Activated T-cell treated with anti-CD3 and anti-CD28 coated beads for 48 hours (primary cell): ENCODE results near the gene FAM3D.
A peak's percentile ranks its signal among the peaks of the same experiment; 100 is the strongest.

Experiments used
- DNase-seq: peaks from one replicate; pipeline ENCODE4 v3.0.0-alpha.2; 2020; ENCODE audit warnings: low read depth

Gene FAM3D

DNA sequence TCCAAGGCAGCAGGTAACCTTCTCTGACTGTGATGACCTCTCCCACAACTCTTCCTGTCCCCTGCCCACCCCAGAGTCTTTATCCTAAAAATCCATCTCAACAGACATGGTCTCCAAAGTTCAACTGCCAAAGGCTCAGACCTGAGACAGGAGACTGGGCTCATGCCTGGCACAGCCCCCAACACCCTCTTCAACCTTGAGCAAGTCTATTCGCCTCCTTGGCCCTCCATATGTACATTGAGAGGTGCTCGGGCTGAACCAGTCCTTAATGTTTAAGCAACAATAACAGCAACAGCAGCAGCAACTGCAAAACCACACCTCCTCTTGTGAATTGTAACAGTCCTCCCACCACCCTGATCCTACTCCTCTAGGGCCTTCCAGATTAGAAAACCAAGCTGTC is 9.9 kb downstream of the FAM3D start:
- no peak for DNase-seq

DNA sequence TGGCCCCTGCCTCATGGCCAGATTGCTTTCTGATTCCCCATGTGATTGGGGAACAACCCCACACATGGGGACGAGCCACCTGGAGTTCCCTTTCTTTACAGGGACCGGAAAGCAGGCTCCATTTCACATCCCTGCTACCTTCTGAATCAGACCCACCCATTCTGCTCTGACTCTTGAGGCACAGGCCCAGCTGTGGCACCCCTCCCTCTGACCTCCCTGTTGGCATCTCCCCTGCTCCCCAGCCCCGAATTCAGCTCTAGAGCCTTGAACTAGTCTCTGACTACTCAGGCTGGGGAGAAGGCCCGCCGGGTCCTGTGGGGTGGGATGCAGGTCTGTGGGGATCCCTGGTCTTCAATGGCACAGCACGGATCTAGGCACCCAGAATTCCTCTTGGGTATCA is 12.1 kb downstream of the FAM3D start:
- no peak for DNase-seq

DNA sequence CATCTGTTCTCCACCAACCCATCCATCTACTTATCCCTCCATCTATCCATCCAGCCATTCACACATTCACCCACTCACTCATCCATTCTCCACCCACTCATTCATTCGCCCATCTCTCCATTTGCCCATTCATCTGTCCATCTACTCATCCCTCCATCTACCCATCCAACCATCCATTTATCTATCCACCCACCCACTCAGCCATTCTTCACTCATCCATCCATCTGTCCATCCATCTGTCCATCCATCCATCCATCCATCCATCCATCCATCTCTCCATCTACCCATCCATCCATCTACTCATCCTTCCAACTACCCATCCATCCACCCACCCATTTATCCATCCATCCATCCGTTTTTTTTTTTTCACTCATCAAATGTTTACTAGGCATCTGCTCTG is 13.9 kb downstream of the FAM3D start:
- DNase-seq = no peak

DNA sequence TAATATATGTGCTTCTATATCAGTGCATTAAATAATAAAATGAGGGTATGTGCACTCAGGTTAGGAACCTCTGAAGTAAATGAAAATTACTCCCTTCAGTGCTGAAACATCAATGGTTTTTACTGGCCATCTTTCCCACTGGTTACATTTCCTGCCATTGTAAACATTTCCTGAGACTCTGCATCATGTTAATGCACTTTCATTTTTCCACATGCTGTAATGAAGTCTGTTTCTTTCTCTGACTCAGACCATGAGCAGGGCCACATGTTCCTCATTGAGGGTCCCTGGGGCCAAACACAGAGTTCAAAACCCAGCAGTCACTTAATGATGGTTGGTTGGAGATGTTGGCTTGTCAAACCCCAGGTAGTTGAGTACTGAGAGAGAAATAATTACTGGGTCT is 15.3 kb downstream of the FAM3D start:
- DNase-seq = no peak

DNA sequence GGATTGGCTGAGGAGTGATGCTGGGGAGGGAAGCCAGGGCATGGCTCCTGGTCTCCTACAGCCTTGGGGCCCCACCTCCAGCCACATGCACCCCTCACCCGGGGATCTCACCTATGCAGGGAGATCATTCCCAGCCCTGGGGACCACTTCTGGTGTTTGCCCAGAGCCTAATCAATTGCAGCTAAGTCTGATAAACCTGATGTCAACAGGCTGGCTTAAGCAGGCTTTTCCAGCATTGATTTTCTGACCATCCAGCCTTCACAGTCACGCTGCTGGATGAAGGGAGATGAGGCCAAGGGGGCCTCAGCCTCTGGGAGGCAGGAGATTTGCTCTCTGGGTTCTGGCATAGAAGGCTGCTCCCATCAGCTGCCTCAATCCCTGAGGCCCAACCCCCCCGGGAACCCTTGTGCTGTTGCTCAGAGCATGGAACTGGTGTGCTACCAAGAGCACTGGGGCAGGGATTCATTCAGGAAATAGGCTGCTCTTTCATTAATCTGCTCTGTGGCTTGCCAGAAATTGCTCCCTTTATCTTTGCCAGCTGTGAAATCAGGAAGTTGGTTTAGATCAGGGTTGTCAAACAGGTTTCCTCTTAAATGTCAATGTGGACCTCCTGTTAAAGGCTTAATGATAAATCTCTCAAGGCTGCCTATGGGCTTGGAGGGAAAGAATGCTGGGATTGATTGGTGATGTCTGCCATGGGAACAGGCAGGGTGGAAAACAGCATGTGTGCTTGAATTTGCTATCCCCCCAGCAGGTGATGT is 19.0 kb downstream of the FAM3D start:
- no peak for DNase-seq

DNA sequence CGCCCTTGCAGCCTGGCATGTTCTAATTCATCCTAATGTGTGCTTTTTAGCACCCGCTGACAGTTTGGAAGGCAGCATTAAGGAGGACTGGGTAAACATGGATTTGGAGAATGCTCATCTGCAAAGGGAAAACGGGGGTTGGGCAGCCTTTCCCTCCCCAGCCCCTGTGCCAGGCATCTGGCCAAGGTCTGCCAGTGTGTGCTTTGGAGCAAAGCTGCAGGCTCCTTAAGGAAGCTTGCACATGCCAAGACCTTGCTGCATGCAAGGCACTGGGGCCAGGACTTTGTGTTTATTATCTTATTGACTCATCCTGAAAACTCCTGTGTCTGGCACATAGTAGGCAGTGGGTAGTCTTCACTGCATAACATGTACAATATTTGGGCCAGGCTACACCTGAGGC is 20.1 kb downstream of the FAM3D start:
- no peak for DNase-seq

DNA sequence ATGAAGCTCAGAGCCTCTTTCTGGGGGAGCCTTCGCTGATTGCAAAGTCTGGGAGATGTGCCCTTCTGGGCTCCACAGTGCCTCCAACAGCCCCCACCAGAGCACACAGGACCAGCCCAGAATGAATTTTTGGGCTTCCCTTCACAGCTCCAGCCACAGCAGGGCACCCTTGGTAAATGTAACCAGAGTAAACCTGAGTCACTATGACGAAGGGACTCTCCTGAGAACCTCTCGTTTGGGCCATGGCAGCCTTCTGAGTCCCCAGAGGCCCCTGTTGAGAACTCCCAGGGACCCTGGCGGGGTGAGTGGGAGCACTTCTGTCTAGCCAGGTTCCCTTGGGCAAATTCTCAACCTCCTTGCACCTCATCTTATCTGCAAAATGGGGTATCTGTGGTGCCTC is 20.8 kb downstream of the FAM3D start:
- no peak for DNase-seq

DNA sequence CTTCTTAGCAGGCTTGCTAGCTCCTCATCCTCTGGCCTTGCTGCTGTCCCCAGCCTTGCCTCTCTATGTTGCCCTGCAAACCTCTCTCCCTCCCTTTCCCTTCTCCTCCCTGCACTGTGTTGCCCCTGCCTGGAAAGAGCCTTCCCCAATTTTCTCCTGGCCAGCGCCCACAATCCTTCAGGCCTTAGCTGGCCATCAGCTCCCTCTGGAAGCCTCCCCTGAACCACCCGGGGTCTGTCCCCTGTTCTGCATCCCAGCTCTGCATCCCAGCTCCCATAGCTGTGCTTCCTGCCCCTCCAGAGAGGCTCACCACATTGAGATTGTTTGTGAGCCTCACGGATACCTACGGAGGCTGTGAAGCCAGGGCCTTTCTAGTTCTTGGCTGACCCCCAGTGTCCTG is 23.7 kb downstream of the FAM3D start:
- no peak for DNase-seq

DNA sequence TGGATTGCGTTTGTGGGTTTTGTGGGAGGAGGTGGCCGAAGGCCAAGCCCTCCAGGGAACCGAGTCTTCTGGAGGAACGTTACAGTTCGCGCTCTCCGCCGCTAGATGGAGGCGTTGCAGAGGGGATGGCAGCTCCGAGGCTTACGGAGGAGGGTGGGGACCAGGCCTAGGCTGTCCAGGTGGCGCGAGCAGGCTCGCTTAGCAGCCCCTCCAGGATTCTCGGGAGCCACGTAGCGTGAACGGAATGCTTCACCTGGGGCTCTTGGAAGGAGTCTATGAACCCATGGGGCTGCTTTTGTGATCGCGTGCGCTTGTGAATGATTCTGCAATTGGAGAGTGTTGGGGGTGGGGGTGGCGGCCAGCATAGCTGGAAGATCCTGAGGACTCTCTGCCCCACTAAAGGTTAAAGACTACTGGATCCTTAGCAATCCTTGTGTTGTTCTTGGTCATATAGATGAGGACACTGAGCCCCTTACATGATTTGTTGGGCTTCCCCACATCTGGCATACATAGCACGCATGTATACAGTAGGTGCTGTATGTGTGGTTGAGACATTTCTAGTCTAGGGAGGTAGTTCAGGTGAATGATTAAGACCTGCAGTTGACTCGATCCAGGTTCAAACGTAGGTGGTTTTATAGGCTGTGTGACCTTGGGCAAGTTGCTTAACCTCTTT is 25.7 kb downstream of the FAM3D start:
- peak; percentile 48 for DNase-seq

DNA sequence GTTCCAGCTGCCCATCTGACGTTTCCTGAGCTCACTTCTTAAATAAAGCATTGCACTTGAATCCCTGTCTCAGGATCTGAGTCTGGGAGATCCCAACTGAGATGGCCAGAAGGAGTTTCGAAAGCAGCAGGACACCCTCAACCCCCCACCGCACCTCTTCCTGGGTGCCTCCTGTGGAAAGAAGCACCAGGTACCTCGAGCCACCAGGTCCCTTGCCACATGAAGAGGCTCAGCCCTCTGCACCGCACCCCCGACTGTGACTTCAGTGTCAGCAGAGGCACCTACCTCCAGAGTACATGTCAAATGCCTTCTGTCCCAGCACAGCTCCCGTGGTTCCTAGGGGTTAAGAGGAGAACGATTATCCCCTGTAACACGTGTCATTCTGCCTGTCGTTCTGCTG is 26.7 kb downstream of the FAM3D start:
- no peak for DNase-seq

DNA sequence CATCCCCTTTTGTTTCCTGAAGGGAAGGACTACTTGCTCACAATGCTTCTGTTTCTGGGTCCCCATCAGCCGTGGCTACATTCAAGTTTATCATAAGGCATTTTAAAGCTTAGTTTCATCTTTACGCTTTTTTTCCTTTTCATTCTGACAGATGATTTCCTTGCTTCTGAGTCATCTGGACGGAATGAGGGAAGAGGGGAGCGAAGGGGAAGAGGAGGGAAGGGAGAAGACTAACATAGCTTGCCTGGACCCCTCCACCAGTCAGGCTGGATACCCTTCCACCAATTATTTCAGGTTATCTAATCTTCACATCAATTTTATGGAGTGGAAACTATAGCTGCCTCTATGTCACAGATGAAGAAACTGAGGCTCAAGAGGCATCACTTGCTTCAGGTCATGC is 27.6 kb downstream of the FAM3D start:
- DNase-seq = no peak

DNA sequence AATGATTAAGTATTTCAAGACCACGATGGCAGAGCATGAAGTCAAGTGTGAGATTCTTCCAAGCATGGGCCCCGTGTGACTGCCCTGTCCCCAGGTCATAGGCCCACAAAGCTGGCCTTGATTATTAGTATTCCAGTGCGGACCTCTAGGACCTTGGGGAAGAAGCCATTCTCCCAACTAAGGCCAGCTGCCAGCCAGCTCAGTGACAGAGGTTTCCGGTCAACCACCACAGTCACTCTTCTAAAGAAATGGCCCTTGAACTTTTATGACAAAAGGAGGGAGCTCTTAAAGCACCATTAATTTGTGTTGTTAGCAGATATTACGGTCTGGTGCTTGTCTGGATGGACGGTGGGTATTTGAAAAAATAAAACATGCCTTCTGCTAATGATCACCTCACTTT is 28.0 kb downstream of the FAM3D start:
- DNase-seq = no peak

DNA sequence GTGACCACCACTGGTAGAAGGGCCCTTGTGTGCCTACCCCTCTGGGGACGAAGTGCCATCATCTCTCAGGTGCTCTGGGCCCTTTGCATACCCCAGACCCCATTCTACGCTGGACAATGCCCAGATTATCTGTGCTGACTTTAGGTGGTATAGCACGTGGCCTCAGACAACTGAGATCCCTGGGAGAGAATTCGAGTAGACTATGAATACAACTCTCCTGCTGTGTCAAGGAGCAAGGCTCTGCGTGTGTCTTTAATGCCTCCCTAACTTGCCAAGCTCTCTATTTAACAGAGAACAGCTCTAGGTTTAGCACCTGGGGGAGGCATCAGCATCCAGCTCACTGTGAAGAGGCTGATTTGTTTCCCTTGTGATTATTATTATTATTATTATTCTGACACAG is 29.1 kb downstream of the FAM3D start:
- no peak for DNase-seq

DNA sequence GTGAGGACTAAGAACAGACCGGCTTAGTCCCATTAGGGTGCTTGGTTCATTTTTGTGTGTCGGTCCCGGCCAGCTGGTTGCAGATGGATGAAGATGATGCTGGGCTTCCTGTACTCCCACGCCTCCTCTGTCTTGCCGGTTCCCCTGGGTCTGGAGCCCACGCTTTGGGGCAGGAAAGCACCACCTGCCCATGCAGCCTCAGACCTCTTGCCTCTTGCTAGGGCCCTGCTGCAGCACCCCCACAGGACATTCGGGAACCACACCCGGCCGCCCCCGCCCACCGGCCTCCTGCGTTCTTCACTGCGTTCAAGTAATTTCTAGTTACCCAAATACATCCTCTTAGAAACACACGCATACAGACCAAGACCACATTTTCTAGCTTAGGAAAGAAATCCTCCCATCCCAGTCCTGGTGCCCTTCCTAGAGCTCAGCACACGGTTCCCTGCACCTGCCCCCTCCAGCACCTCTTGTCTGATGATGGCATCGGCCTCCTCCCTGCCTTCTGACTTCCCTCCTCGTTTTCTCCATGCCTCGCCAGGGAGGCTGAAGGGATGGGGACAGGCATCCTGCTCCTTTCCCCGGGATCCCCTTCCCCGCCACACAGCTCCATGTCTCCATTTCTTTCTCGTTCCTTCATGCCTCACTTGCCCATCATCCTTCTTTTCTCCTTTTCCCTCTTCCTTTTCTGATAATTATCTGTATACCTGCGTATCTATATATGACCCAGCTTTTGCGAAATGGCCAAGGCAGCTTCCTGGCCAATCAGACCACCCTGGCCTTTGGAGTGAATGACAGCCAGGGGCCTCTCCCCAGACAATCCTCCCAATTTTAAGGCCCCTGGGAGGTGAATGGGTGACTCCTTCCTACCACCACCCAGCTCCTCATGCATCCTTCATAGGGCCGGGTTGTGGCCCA is 30.9 kb downstream of the FAM3D start:
- no peak for DNase-seq

DNA sequence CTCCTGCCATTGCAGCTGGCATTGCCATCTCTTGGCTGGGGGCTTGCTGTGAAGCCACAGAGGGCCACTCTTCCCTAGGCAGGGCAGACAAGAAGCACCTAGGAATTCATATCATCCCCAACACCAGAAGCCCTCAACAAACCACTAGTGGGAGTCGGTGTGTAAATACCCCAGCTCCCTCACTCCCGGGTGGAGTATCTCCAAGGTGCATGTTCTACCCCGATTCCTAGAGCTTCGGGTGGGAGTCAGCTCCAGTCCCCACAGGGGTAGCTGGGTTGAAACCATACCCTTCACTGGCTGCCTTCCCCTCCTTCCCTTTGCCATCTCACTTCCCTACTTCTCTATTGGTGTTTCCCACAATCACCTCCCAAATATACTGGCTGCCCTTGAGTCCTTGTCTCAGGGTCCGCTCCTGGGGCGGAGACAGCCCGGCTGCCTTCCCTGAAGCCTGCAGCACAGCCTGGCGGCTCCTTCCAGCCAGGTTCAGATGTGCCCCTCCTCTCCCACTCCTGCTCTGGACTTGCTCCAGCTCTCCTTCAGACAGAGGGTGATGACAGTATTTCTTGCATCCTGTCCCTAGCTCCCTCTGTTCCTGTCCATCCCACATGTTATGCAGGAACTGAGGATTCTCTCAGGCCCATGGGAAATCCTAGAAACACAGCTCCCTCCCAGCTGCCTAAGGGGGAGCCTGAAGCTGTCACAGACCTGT is 33.3 kb downstream of the FAM3D start:
- no peak for DNase-seq

DNA sequence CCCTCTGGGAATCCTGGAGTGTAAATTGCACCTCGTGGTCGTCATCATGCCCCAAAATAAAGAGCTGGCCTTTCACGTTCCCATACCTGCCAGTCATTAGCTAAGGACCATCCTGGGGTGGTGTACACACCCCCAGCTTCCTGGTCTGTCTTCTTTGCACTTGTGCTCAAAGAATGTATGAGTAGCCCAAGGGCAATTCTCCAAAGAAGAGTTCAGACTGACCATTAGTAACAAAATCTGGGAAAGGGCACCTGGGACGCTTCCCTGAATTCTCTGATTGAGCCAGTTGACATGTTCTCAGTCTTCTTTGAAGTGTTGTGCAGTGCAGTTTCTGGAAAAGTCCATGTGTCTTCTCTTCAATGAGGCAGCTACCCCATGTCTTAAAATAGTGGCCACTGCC is 34.8 kb downstream of the FAM3D start:
- DNase-seq = no peak

DNA sequence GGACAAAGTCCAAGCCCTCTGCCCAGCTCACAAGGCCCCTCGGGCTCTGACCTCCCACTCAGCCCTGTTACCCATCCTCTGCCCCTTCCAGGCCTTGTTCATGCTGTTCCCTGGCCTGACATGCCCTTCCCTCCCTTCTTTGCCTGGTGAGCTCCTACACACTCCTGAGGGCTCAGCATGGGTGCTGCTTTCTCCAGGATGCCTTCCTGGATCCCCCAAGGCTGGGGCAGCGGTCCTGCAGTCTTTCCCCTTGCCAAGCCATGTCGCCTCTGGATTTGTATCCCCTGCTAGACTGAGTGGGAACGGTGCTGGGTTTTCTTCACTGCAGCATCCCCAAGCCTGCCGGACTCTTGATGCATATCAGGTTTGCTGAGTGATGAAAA is 35.9 kb downstream of the FAM3D start:
- no peak for DNase-seq

DNA sequence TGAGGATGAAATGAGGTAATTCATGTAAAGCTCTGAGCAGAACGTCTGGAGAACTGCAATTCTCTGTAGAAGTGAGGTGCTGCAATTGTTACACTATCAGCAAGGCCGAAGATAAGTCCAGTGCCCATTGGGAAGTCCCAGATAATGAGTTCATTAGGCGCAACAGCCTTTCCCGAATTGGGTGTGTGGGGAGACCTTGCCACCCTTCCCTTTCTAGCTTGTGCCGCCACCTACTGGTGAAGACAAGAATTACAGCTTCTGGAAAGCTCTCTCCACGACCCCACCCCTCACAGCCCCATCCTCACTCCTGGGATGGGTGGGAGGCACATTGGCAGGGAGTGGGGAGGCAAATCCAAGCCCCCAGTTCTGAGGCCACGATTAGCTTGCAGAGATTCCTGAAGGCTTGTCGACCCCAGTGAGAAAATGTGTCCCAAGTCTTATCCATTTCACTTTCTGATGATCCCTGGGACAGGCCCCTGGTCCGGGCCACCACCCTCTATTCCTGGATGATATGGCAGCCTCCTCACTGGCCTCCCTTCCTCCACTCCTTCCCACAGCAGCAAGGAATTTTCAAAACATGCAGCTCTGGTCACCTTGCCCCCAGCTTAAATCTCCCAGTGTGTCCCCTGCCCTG is 36.4 kb downstream of the FAM3D start:
- DNase-seq = peak; percentile 45

DNA sequence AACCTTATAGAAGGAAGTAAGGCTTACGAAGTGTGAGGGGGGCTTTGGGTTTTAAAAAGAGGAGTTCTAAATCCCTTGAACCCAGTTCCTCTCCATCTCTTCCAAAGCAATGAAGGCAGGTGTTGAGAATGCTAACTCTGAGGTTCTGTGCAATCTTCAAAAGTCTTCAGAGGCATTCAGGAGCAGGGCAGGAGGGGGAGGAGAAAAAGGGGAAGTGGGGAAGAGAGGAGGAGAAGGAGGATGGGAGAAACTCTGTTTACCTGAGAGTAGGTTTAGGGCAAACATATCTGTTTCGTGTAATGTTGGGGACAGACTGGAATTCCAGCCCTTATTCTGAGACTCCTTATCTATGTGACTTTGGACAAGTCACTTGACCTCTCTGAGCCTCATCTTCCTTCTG is 36.9 kb downstream of the FAM3D start:
- DNase-seq = no peak

DNA sequence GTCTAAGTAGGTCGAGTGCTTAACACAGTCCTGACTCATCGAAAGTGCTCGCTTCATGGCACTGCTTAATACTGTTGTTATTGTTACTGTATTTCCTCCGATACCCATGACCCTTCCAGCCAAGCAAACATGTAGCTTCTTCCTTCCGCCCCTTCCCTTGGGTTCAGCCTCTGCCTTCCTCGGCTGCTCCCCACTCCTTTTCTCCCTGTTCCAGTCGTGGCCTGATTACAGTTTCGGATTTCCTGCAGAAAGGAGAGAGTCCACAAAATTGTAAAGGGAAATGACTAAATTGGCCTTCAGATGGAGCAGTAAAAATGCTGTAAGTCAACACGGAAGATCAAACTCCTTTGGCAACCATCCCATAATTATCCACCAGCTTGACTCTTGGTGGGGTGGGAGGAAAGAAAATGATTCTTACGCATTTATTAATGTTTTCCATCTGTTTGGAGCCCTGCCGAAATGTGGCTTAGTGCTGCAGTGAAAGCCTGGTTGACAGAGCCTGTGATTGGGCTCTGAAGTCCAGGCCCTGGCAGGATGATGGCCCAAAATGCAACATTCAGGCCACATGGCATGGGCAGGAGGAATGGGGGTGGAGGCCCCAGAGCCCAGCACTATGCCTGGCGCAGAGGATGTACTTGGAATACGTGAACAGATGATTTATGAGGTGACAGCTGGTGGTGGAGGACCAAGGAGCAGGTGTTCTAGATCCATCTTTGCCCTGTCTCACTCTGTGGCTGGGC is 37.6 kb downstream of the FAM3D start:
- DNase-seq = no peak

DNA sequence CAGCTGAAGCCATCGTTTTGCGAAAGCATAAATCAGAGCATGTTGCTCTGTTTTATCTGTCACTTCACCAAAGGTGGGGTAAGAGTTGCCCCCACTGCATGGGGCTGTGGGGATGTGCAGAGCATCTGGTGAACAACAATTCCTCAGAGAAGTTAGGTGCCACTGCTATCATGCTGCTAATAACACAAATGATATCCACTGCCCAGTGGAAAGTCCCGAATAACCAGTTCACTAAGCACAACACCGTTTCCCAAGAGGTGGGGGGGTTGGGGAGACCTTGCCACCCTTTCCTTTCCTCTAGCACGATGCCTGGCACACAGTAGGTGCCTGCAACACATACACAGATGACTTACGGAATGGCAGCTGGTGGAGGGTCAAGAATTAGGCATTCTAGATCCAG is 38.6 kb downstream of the FAM3D start:
- DNase-seq = no peak
